Neural crest cell (in vitro differentiated cells): ENCODE measurements around the gene ZNF275. TPM values are rescaled to one million over a fixed set of nuclear protein-coding genes. Genes with fewer than 3 reads are reported as not detected.
"Not testable (repeated sequence)": the region's sequence is repeated elsewhere in the genome, so short reads cannot be mapped to it uniquely, and the experiment has no call there.

Experiments
- DNase-seq: peaks from one replicate; pipeline ENCODE4 v3.0.0; 2021; ENCODE audit warnings: low read depth, mixed read lengths, low spot score
- H3K27ac Mint-ChIP-seq: one replicate; pipeline ENCODE4 v1.8.0; 2021; ENCODE audit warnings: mild to moderate bottlenecking, mixed read lengths; ENCODE audit not compliant: unreplicated experiment
- H3K27me3 Mint-ChIP-seq: 2 replicates; pipeline ENCODE4 v1.8.0; 2021; ENCODE audit warnings: low read depth, mild to moderate bottlenecking, mixed read lengths
- H3K36me3 Mint-ChIP-seq: 2 replicates; pipeline ENCODE4 v1.8.0; 2021; ENCODE audit warnings: low read depth, mild to moderate bottlenecking, mixed read lengths
- H3K4me1 Mint-ChIP-seq: 2 replicates; pipeline ENCODE4 v1.8.0; 2021; ENCODE audit warnings: mixed read lengths
- H3K4me3 Mint-ChIP-seq: one replicate; pipeline ENCODE4 v1.8.0; 2021; ENCODE audit warnings: mild to moderate bottlenecking, mixed read lengths
- H3K9me3 Mint-ChIP-seq: 2 replicates; pipeline ENCODE4 v1.8.0; 2021; ENCODE audit warnings: mixed read lengths
- CTCF ChIP-seq: fragments of 200-600 bp; sonication (generic); conservative IDR thresholded peaks from 2 replicates; pipeline ENCODE4 v1.5.0; 2021; ENCODE audit warnings: antibody characterized with exemption, mild to moderate bottlenecking
- total RNA-seq: library from RNA; stranded (reverse); gene quantifications from 2 replicates; pipeline ENCODE4 v1.2.1, GENCODE V29; 2021

The ZNF275 gene
- total RNA-seq, 1 donor from 2014 or later = 14.8 TPM

DNA sequence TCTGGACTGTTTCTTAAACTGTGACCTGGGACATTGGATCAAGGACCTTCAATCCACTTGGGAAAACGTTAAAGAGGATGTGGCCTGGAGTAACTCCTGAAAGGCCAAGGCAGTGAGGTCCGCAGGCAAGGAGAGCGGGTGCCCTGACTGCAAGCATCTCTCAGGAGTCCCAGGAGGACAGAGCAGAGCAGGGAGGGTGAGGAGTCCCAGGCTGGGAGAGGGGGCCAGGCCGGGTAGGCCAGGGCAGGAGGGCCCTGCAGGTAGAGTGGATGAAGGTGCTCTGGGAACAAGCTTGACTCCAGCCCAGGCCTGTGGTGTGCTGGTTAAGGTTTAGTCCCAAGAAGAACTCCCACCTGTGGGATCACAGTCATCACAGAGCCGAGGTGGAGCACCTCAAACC lies 53.4 kb downstream of the ZNF275 start:
- Mint-ChIP-seq H3K4me3 (no peak overlapping the region), H3K9me3 (no peaks in the 10 kb centered on the region), H3K36me3 (no peaks in the 10 kb centered on the region), H3K27ac (no peak overlapping the region), H3K4me1 (no peaks in the 10 kb centered on the region), H3K27me3 (no peaks in the 10 kb centered on the region)
- no peak for DNase-seq
- TF ChIP-seq CTCF = no peak

DNA sequence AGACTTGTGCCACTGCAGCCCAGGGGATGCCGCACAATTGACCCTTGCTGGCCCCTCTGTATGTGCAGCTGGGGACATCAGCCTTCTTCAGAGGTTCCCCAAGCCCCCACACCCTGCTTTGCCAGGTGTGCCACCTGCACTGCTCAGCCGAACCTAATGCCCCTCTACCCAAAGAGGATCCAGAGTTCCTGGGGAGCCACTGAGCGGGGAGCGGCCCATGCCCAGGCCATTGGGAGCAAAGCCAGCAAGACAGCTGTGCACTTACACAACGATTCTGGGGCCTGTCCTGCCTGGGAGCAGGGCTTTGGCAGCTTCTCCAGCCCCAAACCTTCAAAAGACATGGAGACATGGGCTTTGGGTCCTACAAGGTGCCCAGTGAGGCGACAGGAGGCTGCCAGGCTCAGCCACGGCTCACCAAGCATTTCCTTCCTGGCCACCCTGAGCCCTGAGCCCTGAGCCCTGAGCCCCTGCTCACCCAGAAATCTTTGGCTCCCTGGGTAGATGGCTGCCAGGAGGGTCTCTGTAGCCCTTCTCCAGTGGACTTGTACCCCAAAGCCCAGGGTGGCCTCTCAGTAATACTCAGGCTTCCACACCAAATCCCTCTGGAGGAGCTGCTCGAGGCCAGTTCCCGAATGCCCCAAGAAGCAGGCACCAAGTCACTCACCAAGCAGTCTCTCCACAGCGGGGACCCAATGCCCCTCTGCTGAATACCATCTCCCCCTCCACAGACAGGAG lies 54.2 kb downstream of the ZNF275 start:
- Mint-ChIP-seq H3K27ac (no peak overlapping the region), H3K27me3 (no peaks in the 10 kb centered on the region), H3K4me1 (no peaks in the 10 kb centered on the region), H3K4me3 (no peak overlapping the region), H3K36me3 (no peaks in the 10 kb centered on the region), H3K9me3 (no peaks in the 10 kb centered on the region)
- TF ChIP-seq CTCF = no peak
- no peak for DNase-seq

- no peaks in the 10 kb centered on the region for H3K4me1 Mint-ChIP-seq
- H3K9me3 Mint-ChIP-seq = no peaks in the 10 kb centered on the region
- no peaks in the 10 kb centered on the region for H3K36me3 Mint-ChIP-seq
- no peak overlapping the region for H3K27ac Mint-ChIP-seq
- no peak for TF ChIP-seq CTCF
- H3K4me3 Mint-ChIP-seq = no peak overlapping the region
- DNase-seq = no peak
- no peaks in the 10 kb centered on the region for H3K27me3 Mint-ChIP-seq
Observed at GRCh38 chrX:153388722-153389459, 54.9 kb downstream of the ZNF275 start.

GRCh38 chrX:153389460-153389768 lies 55.5 kb downstream of the ZNF275 start:
- not testable (repeated sequence) for DNase-seq, H3K4me1 Mint-ChIP-seq, H3K4me3 Mint-ChIP-seq, H3K27me3 Mint-ChIP-seq, H3K9me3 Mint-ChIP-seq, H3K36me3 Mint-ChIP-seq, H3K27ac Mint-ChIP-seq

GRCh38 chrX:153392642-153393321 lies 58.8 kb downstream of the ZNF275 start:
- Mint-ChIP-seq H3K4me1 (no peaks in the 10 kb centered on the region), H3K27me3 (no peaks in the 10 kb centered on the region), H3K36me3 (no peaks in the 10 kb centered on the region), H3K9me3 (no peaks in the 10 kb centered on the region), H3K27ac (no peak overlapping the region), H3K4me3 (no peak overlapping the region)
- DNase-seq = no peak
- TF ChIP-seq CTCF = no peak

- H3K36me3 Mint-ChIP-seq = no peaks in the 10 kb centered on the region
- no peak for TF ChIP-seq CTCF
- no peaks in the 10 kb centered on the region for H3K9me3 Mint-ChIP-seq
- no peak overlapping the region for H3K27ac Mint-ChIP-seq
- no peak for DNase-seq
- peaks cover 2% of the 10 kb centered on the region for H3K27me3 Mint-ChIP-seq
- H3K4me3 Mint-ChIP-seq = no peak overlapping the region
- H3K4me1 Mint-ChIP-seq = no peaks in the 10 kb centered on the region
Observed at GRCh38 chrX:153394612-153395011, 60.7 kb downstream of the ZNF275 start.
